CD4-positive, alpha-beta T cell treated with Interleukin-15 for 1 hour (primary cell): ENCODE results near the gene SLX1B.
"Not testable (repeated sequence)": the region's sequence is repeated elsewhere in the genome, so short reads cannot be mapped to it uniquely, and the experiment has no call there.

Source experiments
- DNase-seq: peaks from one replicate; pipeline ENCODE4 v3.0.0-alpha.2; 2020

SLX1B gene

GRCh38 chr16:29454269-29454668 lies at the start of gene SLX1B, which contains the start of gene BOLA2:
TSS of gene SLX1B (plus strand) at chr16:29454533.
TSS of gene BOLA2 (minus strand) at chr16:29454351. CDS start at chr16:29454253, 98 bp downstream.
- DNase-seq: not testable (repeated sequence)

GRCh38 chr16:29405249-29405648 lies 49.1 kb upstream of the SLX1B start:
- not testable (repeated sequence) for DNase-seq

- not testable (repeated sequence) for DNase-seq
Observed at GRCh38 chr16:29423587-29423986, 30.7 kb upstream of the SLX1B start.

- DNase-seq: not testable (repeated sequence)
Observed at GRCh38 chr16:29425390-29425789, 28.9 kb upstream of the SLX1B start.

GRCh38 chr16:29453754-29454153 lies 579 bp upstream of the SLX1B start:
- not testable (repeated sequence) for DNase-seq

GRCh38 chr16:29454828-29455227 lies 495 bp downstream of the SLX1B start:
- not testable (repeated sequence) for DNase-seq

- not testable (repeated sequence) for DNase-seq
Observed at GRCh38 chr16:29457660-29458059, 3.3 kb downstream of the SLX1B start.

GRCh38 chr16:29459706-29460646 lies 5.6 kb downstream of the SLX1B start, which contains the start of gene SULT1A4:
TSS of gene SULT1A4 (plus strand) at chr16:29459913. CDS start at chr16:29461386, 1,473 bp downstream.
- DNase-seq: not testable (repeated sequence)

- not testable (repeated sequence) for DNase-seq
Observed at GRCh38 chr16:29460647-29461030, 6.3 kb downstream of the SLX1B start.

GRCh38 chr16:29465985-29466824 lies 11.9 kb downstream of the SLX1B start:
- DNase-seq: not testable (repeated sequence)

- DNase-seq: not testable (repeated sequence)
Observed at GRCh38 chr16:29466904-29467303, 12.6 kb downstream of the SLX1B start.

- DNase-seq: not testable (repeated sequence)
Observed at GRCh38 chr16:29467654-29468366, 13.5 kb downstream of the SLX1B start.

GRCh38 chr16:29469660-29470059 lies 15.3 kb downstream of the SLX1B start:
- DNase-seq: peak; percentile 38

GRCh38 chr16:29472065-29472464 lies 17.7 kb downstream of the SLX1B start:
- DNase-seq: not testable (repeated sequence)

- DNase-seq: not testable (repeated sequence)
Observed at GRCh38 chr16:29482276-29482675, 27.9 kb downstream of the SLX1B start.

- not testable (repeated sequence) for DNase-seq
Observed at GRCh38 chr16:29506308-29506707, 52.0 kb downstream of the SLX1B start, which contains the start of gene NPIPB12. TSS of gene NPIPB12 (minus strand) at chr16:29506408.
